Tibial nerve (tissue), 4 donors: Measurements from ENCODE around the gene ZNF407.

Experiments
- EP300 ChIP-seq, 2 donors: sonication (generic); formaldehyde crosslinking; IDR thresholded peaks; one replicate each; pipeline ENCODE4 v1.6.1; 2017; ENCODE audit warnings: antibody characterized with exemption in 2 of 2, mild to moderate bottlenecking in 1 of 2
- POLR2A ChIP-seq, 2 donors: fragments of 450-650 bp; IDR thresholded peaks; one replicate each; pipeline ENCODE4 v1.6.1; 2017; ENCODE audit warnings: antibody characterized with exemption in 2 of 2, mild to moderate bottlenecking in 2 of 2, moderate library complexity in 2 of 2
- TF ChIP-seq, protein P1 (sequence below), 5 experiments: fragments of 200-600 bp in 3 of 5; fragments of 450-650 bp in 2 of 5; sonication (generic) in 3 of 5; IDR thresholded peaks; one replicate each; pipeline ENCODE4 v1.5.1; 2016 to 2019; ENCODE audit warnings: antibody characterized with exemption in 5 of 5, mild to moderate bottlenecking in 3 of 5, moderate library complexity in 2 of 5

DNA sequence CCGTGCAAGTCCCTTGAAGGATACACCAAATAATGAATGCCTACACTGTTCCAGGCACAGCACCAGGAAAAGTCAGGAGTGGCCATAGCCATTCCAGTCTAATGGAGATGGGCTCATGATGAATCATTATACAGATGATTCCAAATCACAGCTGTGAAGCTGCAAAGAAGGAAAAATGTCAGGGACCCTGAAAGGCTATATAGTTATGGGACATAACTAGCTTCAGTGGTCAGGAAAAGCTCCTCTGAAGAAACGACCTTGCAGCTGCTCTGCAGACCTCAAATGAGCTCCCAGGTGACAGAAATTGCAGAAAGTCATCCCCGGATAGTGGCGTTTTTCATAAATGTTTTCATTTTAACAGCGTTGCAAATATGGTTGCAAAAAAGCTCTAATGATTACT, 410.5 kb downstream of the ZNF407 start:
- TF ChIP-seq, protein P1, sequence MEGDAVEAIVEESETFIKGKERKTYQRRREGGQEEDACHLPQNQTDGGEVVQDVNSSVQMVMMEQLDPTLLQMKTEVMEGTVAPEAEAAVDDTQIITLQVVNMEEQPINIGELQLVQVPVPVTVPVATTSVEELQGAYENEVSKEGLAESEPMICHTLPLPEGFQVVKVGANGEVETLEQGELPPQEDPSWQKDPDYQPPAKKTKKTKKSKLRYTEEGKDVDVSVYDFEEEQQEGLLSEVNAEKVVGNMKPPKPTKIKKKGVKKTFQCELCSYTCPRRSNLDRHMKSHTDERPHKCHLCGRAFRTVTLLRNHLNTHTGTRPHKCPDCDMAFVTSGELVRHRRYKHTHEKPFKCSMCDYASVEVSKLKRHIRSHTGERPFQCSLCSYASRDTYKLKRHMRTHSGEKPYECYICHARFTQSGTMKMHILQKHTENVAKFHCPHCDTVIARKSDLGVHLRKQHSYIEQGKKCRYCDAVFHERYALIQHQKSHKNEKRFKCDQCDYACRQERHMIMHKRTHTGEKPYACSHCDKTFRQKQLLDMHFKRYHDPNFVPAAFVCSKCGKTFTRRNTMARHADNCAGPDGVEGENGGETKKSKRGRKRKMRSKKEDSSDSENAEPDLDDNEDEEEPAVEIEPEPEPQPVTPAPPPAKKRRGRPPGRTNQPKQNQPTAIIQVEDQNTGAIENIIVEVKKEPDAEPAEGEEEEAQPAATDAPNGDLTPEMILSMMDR (IDR thresholded peaks at IDR 0.05), result no peak
- TF ChIP-seq POLR2A (IDR thresholded peaks at IDR 0.05) (no peak), EP300 (IDR thresholded peaks at IDR 0.05) (no peak)
